Central memory CD4-positive, alpha-beta T cell (primary cell): ENCODE results near the gene SLC16A7.
"Not testable (repeated sequence)": the region's sequence is repeated elsewhere in the genome, so short reads cannot be mapped to it uniquely, and the experiment has no call there.

Experiments
- DNase-seq: peaks from one replicate; pipeline ENCODE4 v3.0.0; 2022
- total RNA-seq, 3 experiments: gene quantifications; one replicate each; lab custom pipeline; 2026; lab: John Stamatoyannopoulos, UW

SLC16A7 gene, protein sequence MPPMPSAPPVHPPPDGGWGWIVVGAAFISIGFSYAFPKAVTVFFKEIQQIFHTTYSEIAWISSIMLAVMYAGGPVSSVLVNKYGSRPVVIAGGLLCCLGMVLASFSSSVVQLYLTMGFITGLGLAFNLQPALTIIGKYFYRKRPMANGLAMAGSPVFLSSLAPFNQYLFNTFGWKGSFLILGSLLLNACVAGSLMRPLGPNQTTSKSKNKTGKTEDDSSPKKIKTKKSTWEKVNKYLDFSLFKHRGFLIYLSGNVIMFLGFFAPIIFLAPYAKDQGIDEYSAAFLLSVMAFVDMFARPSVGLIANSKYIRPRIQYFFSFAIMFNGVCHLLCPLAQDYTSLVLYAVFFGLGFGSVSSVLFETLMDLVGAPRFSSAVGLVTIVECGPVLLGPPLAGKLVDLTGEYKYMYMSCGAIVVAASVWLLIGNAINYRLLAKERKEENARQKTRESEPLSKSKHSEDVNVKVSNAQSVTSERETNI
- total RNA-seq = 74.2 to 118 (median 75.6) reads per million in 3 experiments

DNA sequence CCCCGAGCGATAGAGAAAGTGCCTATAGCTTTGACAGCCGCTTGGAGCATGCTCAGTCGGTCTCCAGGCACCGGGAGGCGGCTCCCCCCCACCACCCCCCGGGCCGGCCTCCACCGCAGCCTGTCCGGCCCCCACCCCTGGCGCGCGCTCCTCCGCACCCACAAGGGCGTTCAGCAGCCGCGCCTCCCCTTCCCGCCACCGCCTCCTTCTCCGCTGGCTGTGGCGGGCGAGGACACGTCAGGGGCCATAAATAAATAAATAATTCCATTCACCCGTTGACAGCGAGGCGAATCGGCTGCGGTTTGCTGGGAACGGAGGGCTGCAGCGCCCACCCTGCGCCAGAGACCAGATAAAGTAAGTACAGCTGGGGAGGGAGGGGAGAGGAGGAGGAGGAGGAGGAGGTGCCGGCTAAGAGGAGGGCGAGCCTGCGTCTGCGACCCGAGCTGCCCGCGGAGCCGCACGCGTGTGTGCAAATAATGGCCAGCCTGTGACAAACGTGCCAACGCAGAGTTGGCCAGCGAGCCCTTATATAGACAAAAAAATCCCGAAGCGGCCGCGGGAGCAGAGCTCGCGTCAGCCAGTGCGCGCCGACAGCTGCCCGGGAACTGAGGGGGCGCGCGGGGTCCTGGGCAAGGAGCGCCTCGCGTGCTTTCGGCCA lies at the start of gene SLC16A7:
Gene SLC16A7, plus strand, starts transcription at position 147 of the 658 bp plus-strand sequence. CDS start 108,773 bp downstream, outside the sequence.
- DNase-seq = peak; percentile 80

DNA sequence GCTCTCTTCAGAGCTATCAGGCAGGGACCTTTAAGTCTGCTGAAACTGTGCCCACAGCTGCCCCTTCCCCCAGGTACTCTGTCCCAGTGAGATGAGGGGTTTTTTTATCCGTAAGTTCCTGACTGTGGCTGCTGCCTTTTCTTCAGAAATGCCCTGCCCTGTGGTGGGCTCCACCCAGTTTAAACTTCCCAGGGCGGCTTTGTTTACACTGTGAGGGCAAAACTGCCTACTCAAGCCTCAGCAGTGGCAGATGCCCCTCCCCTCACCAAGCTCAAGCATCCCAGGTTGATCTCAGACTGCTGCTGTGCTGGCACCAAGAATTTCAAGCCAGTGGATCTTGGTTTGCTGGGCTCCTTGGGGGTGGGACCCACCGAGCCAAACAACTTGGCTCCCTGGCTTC lies 46.9 kb upstream of the SLC16A7 start:
- peak; percentile 1 for DNase-seq

DNA sequence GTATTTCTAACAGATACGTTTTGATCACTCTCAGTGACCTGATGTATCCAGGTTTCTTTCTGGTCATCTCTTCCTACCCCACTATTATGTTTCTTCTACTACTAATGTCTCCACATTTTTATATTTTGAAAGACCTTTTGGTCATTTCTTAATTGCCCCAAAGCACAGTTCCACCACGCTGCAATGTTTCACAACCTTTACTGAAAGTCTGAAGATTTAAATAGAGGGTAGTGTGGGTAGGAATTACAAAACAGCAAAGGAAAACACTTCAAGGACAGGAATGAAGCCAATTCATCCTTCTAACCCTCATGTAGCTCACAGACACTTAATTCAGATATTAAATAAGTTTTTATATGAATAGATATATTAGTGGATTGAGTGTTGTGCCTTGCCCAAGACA lies 36.1 kb upstream of the SLC16A7 start:
- no peak for DNase-seq

DNA sequence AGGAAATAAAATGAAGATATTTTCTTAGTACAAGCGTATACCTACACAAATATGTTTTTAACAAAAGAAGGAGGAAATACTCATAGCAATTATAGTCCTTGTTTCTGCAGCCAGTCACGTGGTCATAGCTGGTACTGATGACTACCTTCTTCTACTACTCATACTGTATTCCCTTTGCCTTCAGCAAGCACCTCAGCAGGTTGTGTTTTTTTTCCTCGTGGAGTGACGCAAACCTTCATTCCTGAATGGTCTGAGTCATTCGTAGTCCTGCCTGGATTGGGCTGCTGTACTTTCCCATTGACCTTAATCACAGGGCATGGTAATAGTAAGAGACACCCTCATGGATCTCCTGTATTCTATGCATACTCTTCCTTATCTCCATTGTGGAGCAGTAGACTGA lies 25.7 kb upstream of the SLC16A7 start:
- no peak for DNase-seq

DNA sequence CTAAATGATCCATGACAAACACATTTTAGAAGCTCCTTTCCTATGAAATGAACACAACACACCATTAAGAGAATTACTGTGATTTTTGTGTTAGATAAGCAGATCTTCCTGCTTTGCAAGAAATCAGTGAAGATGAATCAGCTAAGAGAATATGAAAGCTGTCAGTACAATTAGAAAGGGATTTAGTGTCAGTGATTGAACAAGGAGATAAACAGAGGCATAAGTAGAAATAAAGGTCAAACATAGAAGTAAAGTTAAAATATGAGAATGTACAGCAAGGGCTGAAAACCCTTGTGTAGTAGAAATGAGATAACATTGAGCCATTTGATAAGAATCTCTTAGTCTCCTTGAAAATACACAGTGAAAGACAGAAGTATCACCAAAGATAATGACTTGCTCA lies 21.4 kb upstream of the SLC16A7 start:
- no peak for DNase-seq

DNA sequence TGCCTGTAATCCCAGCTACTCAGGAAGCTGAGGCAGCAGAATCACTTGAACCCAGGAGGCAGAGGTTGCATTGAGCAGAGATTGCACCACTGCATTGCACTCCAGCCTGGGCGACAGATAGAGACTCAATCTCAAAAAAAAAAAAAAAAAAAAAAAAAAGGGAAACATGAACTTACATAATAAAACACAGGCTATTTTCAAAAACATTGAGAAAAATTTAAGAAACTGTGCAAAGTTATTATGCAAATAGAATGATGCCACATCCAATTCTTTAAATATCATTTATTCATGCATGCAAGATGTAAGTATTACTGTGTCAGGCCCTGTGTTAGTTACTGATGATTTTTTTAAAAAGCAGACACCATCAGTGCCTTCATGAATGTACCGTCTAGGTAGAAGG lies 20.0 kb upstream of the SLC16A7 start:
- no peak for DNase-seq

DNA sequence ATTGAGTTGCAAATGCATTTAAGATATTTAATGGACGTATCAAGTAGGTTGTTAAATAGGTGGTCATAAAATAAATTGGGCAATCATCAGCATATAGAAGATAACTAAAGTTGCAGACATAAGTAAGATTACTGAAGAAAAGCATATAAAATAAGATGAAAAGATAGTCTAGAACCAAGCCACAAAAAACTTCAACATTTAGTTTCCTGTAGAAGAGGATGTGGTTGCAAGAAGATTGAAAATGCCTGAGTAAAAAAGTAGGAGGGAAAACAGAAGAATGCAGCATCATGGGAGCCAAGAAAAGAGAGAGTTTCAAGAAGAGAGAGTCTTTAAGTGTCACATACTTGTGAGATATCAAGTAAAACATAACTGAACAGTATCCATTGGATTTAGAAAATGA lies 17.6 kb upstream of the SLC16A7 start:
- peak; percentile 25 for DNase-seq

DNA sequence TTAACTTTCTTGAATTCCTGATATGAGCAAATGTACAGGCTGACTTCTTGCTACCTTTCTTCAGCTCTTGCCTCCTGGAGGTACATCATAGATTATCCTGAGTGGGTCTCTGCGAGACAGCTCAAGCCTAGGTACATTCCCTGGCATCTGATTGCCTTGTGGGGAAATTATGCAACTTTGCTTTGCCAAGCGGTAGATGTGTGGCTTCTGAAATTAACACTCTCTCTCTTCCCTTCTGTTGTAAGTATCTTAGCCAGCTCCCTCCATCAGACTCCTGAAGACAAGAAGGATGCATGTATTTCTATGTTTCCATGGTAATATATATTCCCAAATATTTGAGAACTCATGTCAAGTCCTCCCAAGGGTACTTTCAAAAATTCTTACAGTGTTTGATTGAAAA lies 16.2 kb upstream of the SLC16A7 start:
- DNase-seq = no peak

DNA sequence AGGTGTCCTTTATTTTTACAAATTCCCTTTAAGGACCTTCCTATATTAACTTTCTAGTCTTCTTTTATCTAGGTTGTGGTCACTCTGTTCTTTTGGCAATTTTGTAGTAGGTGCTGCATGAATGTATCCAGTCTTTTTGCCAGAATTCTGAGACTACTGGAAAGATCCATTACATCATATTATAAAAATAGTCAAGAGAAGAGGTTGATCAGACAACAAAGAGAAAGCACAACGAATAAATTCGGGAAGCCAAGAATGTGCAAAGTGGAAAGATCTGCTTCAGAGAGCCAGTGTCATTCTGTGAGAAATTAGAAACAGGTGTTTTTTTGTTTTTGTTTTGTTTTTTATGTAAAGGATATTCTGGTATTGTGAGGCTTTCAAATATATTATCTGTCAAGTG lies 15.8 kb upstream of the SLC16A7 start:
- no peak for DNase-seq

DNA sequence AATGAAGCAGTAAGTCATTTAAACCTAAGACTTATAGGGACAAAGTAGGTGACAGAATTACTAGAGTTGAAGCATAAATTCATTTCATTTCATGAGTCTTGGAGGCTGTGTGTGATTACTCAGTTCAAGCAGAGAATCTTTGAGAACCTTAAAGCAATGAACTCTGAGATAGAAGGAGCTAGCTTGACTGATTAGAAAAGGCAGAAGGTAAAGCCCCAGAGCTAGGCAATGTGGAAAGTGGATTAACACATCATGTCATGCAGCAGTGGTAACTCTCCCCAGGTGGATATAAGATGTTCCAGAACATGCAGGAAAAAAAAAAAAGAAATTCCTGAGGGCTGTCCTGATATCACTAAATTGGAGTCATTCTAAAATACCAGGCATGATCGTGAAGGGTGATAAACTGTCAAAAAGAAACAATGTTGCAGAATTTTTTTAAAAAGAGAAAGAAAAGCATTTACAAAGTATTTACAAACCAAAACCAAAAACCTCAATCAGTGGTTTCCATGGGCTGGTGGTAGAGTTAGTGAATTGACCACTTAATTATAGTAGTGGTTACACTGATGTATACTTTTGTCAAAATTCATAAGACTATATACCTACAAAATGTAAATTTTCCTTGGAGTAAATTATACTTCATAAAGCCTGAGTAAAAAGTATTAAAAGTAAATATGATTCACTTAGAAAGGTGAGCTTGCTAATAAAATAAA lies 12.7 kb upstream of the SLC16A7 start:
- no peak for DNase-seq

DNA sequence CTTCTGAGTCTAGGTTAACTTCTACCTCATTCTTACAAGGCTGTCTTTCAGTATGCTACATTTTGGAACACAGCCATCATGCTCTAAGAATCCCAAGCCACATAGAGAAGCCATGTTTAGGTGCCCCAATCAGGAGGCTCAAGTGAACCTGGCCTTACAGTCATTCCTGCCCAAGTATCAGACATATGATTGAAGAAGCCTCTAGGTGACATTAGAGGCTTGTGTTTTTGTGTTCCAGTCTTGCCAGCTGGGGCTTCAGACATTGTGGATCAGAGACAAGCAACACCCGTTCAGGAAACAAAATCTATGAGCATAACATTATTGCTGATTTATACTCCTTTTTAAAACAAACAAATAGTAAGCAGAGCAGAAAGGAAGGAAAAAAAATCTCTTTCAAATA lies 8.1 kb upstream of the SLC16A7 start:
- no peak for DNase-seq

DNA sequence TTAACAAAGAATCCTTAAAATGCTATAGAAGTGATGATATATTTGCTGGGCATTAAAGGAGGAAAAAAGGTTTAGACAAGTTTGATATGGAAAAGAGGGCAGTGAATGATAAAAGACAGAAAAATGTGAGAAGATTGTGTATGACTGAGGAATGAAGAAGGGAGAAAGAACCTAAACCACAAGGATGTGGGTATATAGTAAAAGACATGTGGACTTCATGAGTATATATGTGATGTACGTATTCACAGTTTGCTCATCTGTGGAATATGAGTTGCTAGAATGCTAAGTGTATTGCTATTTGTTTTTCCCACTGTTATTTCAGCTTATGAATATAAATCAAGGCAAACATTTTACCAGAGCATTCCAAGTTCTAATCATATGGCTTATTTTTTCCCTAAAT lies 2.1 kb upstream of the SLC16A7 start:
- no peak for DNase-seq

DNA sequence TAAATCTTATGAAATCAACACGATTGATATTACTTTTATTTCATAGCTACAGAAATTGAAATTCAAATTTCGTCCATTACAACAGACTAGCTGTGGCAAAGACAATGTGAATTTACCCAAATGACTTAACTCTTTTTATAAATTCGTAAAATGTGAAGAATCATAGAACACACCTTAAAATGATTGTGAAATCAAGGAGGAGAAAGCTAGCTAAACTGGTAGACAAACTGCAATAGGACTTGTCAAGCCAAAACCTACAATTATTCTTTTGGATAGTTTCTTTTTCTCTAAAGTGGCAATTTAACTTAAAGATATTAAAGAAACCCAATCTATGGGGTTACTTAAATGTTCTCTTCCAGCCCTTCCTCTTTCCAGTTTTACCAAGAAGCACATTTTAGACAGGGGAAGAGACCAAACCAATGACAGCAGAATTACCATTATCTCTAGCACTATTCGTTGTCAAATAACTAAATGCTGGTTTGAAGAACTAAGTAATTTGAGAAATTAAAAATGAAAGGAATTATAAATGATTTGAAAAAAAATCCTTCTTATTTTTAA lies 807 bp upstream of the SLC16A7 start:
- DNase-seq = no peak

DNA sequence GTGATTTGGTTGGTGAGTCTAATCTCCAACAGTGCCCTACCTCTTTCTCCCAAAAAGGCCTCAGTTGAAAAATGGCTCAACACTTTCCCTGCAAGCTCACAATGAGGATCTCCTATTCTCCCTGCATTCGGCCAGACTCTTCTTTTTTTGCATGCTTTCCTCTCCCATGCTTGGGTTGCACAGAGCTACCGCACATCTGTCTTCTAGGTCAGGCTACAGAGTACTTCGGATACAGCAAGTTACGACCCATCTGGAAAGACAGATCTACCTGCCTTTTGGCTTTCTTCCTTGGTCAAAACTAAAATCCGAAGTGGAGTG lies 305 bp upstream of the SLC16A7 start:
- no peak for DNase-seq

DNA sequence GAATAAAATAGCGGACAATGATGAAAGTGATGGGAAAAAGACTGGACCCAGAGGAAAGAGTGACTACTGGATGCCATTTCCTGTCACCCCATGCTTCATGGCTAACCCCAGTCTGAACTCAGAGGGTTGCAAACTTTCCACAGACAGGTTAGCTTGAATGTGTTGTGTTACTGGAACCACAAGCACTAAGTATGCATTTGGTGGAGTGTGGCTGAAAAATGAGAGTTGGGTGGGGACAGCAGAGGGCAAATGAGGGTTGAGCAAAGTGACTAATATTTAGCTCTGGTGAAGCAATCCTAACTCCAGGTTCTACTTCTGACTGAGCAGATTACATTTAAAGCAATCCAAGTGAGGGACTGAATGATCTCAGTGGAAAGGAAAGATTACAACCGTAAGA lies 1.6 kb downstream of the SLC16A7 start:
- DNase-seq = peak; percentile 43

DNA sequence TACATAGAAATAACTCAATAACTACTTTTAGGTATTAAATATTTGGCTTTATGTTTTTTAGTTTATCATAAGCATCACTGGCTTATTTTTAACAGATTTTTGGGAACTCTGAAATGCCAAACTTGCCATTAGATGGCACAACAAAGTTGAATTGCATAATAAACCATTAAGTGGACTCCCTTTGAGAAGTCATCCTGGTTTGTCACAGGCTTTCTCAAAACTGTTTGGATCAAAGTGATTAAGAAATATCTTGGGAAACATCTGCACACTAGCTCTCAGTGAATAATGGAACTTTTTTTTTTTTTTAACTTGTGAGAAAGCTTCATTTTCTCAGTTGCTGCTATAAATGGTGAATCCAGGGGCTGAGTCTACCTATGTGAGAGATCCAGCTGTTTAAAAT lies 4.3 kb downstream of the SLC16A7 start:
- DNase-seq = no peak

DNA sequence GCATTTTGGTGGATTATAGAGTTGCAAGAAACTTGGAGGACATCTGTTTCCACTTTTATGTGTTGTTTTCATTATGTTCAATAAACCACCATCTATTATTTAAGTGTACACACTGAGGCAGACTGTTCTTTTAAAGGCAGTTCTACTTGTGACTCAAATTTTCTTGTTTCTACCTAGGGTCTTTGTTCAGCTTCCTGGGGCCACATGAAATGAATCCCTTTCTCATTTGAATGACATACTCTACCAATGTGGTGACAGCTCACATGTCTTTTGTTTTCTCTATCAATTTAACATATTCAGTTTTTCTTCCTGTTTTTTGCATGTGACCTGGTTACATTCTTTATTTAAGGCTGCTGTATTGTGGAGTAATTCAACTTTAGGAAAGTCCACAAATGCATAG lies 7.9 kb downstream of the SLC16A7 start:
- no peak for DNase-seq

DNA sequence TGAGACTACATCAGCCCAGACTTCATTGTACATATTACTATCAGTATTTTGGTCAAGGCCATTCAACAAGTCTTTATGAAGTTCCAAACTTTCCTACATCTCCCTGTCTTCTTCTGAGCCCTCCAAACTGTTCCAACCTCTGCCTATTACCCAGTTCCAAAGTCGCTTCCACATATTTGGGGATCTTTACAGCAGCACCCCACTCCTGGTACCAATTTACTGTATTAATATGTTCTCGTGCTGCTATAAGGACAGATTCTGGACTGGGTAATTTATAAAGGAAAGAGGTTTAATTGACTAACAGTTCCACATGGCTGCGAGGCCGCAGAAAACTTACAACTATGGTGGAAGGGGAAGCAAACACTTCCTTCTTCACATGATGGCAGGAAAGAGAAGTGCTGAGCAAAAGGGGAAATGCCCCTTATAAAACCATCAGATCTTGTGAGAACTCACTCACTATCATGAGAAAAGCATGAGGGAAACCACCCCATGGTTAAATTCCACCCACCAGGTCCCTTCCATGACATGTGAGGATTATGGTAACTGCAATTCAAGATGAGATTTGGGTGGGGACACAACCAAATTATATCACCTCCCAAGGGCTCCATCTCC lies 17.1 kb downstream of the SLC16A7 start:
- not testable (repeated sequence) for DNase-seq

DNA sequence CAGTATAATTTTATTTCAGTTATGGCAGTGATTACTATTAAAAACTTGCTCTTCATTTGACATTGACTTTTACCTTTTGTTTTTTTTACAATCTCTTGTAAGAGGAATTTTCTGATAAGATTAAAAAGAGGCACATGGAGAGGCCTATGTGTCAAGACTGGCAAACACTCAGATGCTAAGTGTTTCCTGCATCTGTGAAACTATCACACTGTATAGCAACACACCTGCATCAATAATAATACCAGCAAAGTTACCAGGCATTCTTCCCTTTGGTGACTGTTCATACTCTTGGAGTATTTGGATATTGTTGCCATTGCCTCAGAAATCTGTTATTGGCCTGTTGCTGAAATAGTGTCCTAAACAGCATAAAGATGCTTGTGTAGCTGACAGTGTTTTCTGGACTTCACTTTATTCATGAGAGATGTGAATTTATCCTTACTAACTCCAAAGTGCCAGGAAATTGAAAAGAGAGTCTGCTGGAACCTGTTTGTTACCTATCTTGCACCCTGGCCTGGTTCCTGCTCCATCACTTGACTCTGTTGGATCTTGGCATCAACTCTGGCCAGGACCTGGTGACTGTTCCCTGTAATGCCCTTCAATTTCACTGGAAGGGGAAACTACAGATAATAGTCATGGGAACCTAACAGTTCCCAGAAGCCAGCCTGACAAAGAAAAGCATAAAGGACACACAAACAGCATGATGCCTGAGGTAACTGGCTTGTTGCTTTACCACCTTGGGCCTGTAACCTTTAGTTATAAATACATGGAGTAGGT lies 19.8 kb downstream of the SLC16A7 start:
- DNase-seq = no peak

DNA sequence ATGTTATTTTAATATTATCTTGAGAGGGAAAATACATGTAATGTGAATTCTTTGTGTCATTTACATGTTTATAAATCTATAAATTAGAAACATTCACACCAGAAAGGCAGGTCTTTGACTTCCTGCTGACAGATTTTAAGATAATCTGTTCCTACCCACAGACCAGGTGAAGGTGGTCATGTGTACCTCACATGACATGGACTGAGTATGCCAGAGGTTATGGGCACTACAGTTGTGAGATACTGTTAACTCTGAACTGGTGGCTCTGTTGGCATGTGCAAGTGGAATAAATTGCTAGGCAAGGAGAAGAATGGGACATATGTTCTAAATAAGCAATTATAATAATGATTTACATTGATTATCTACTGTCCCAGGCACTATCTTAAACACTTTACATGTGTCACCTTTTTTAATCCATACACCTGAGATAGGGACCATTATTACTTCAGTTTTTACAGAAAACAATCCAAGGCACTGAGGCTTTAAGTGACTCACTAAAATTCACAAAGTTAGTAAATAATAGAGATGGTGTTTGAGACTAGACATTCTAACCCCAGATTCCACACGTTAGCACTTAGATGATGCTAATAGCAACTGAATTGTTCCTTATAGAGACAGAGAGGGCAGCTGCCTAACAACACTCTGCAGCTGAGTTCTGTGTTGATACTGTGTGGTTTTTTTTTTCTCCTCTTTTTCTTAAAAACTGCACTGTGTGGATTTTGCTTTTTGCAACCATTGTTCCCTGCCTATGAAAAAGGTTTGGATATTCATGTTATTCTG lies 23.8 kb downstream of the SLC16A7 start:
- DNase-seq = no peak

DNA sequence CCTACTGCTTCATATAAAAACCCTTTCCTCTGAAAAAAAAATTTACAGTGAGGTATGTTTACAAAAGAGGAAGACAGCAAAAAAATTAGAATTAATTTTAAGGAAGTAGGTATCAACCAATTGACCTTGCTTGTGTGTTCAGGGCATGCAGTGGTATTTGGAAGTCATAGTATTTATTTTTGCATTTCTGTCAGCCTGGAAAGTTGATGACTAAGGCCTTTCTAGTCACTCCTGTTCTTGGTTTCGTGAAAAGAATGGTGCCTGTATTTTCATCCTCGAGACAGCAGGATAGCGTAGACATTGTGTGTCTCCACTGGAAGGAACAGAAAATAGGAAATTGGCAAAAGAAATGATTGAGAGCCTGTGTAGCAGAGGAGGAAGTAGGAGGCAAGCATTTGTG lies 24.5 kb downstream of the SLC16A7 start:
- DNase-seq = no peak
